DOHH2 (cell line): ENCODE data around the gene MAN2C1.

Source experiments
- EZH2phosphoT487 ChIP-seq: fragments of 200-600 bp; sonication (generic); IDR thresholded peaks from 2 replicates; pipeline ENCODE4 v1.6.1; 2017; ENCODE audit warnings: borderline replicate concordance, mild to moderate bottlenecking, antibody characterized with exemption, low read length, moderate library complexity, mixed read lengths
- TF ChIP-seq, protein P1 (sequence below): fragments of 200-600 bp; sonication (generic); IDR thresholded peaks from one replicate; pipeline ENCODE4 v1.5.1; 2014; ENCODE audit warnings: antibody characterized with exemption, mild to moderate bottlenecking, low read depth, low read length; ENCODE audit not compliant: poor library complexity, severe bottlenecking

DNA sequence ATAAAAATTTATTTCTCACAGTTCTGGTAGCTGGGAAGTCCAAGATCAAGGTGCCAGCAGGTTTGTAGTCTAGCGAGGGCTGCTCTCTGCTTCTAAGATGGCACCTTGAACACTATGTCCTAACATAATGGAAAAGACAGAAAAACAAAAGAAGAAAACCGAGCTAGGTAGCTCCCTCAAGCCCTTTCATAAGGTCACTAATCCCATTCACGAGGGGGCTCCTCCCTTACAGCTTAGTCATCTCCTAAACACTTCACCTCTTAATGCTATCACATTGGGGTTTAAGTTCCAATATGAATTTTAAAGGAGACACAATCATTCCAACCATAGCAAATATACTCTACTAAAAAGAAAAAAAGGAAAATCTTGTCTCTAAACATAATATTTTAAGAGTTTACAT is 62.2 kb downstream of the MAN2C1 start:
- no peak for TF ChIP-seq EZH2phosphoT487
- TF ChIP-seq, protein P1, sequence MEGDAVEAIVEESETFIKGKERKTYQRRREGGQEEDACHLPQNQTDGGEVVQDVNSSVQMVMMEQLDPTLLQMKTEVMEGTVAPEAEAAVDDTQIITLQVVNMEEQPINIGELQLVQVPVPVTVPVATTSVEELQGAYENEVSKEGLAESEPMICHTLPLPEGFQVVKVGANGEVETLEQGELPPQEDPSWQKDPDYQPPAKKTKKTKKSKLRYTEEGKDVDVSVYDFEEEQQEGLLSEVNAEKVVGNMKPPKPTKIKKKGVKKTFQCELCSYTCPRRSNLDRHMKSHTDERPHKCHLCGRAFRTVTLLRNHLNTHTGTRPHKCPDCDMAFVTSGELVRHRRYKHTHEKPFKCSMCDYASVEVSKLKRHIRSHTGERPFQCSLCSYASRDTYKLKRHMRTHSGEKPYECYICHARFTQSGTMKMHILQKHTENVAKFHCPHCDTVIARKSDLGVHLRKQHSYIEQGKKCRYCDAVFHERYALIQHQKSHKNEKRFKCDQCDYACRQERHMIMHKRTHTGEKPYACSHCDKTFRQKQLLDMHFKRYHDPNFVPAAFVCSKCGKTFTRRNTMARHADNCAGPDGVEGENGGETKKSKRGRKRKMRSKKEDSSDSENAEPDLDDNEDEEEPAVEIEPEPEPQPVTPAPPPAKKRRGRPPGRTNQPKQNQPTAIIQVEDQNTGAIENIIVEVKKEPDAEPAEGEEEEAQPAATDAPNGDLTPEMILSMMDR: no peak
